Measurements from ENCODE around the gene CCDC102A. TPM values are rescaled to one million over a fixed set of nuclear protein-coding genes. Genes with fewer than 3 reads are reported as not detected.

The CCDC102A gene
- total and polyA plus RNA-seq, 2 of the 13 experiments (the other 11 are each of a cell fraction or from before 2014, with no cell fraction given): 2.1 to 2.8 TPM

DNA sequence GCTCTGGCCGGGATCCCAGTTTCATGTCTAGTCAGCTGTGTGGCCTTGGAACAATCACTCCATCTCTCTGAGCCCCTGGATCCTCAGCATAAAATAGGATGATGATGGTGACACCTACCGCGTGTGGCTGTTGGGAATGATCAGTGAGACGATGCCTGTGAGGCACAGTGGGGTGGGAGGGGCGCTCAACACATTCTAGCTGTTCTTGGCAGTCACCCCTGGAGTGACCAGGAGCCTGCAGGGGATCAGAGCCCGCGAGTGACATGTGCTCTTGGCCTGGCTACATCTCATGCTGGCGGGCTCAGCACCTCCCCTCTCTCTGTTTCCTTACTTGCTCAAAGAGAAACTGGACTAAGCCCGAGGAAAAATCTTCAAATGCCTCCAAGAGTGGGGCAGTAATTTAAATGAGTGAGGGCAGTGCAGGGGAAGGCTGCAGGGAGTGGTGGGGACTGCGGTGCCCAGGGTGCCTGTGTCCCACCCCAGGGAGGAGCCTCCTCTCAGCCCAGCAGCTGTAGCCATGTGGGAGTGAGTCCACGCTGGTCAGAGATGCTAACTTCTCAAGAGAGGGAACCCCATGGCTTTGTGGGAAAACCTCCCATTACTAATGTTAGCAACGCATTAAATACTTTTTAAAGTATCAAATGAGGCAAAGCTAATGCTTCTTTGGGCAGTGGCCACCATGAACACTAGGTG, 27.0 kb downstream of the CCDC102A start:
- H3K4me3 ChIP-seq (replicated peaks in 1 of 3; ENCODE audit: insufficient read depth in 1 of 3, low read depth in 2 of 3, low read length in 3 of 3): peak overlapping the region in 1 of 3 experiments; percentile 56; a peak in 1 of 6 replicates
- H2AFZ ChIP-seq (ENCODE audit: low read length): peak overlapping the region; percentile 28
- POLR2A ChIA-PET: interaction anchor here (1.5 to 3.5 kb wide), 5 partner anchors 26 to 195 kb away, joined by 5 to 11 read pairs (median 8); partner anchors contain the start of genes CIAPIN1 and COQ9
- H3K9me3 ChIP-seq (ENCODE audit: low read length): no peaks in the 10 kb centered on the region
- no peaks in the 10 kb centered on the region for H4K20me1 ChIP-seq (ENCODE audit: insufficient read depth, low read length)
- peak overlapping the region; percentile 85 for H3K4me2 ChIP-seq (ENCODE audit: low read depth, low read length)
- TF ChIP-seq ZNF768 (CRISPR knock-in tag; IDR thresholded peaks at IDR 0.05) (peak; percentile 83), ZNF512 (CRISPR knock-in tag; IDR thresholded peaks at IDR 0.05) (0 out of 2 replicates have a peak, but pooled peaks have one; percentile 36), ZNF180 (CRISPR knock-in tag; IDR thresholded peaks at IDR 0.05; ENCODE audit: borderline replicate concordance, low read depth) (peak; percentile 99; the same call in 1 of the 2 replicates), ZNF839 (CRISPR knock-in tag; IDR thresholded peaks at IDR 0.05; ENCODE audit: borderline replicate concordance) (0 out of 2 replicates have a peak, but pooled peaks have one; percentile 49), SNAPC5 (CRISPR knock-in tag; IDR thresholded peaks at IDR 0.05; ENCODE audit: borderline replicate concordance) (0 out of 2 replicates have a peak, but pooled peaks have one; percentile 13), ZMYM3 (CRISPR knock-in tag; IDR thresholded peaks at IDR 0.05) (peak; percentile 52; the same call in 1 of the 2 replicates), MXI1 (IDR thresholded peaks at IDR 0.05; ENCODE audit: borderline replicate concordance, low read depth, low read length) (no peak), AGO1 (IDR thresholded peaks at IDR 0.05; ENCODE audit: low read depth, low read length, poor library complexity, severe bottlenecking) (no peak), KMT2A (CRISPR knock-in tag; IDR thresholded peaks at IDR 0.05) (0 out of 2 replicates have a peak, but pooled peaks have one; percentile 6), ATF2 (CRISPR knock-in tag; IDR thresholded peaks at IDR 0.05) (no peak)
- TF ChIP-seq, protein P1, sequence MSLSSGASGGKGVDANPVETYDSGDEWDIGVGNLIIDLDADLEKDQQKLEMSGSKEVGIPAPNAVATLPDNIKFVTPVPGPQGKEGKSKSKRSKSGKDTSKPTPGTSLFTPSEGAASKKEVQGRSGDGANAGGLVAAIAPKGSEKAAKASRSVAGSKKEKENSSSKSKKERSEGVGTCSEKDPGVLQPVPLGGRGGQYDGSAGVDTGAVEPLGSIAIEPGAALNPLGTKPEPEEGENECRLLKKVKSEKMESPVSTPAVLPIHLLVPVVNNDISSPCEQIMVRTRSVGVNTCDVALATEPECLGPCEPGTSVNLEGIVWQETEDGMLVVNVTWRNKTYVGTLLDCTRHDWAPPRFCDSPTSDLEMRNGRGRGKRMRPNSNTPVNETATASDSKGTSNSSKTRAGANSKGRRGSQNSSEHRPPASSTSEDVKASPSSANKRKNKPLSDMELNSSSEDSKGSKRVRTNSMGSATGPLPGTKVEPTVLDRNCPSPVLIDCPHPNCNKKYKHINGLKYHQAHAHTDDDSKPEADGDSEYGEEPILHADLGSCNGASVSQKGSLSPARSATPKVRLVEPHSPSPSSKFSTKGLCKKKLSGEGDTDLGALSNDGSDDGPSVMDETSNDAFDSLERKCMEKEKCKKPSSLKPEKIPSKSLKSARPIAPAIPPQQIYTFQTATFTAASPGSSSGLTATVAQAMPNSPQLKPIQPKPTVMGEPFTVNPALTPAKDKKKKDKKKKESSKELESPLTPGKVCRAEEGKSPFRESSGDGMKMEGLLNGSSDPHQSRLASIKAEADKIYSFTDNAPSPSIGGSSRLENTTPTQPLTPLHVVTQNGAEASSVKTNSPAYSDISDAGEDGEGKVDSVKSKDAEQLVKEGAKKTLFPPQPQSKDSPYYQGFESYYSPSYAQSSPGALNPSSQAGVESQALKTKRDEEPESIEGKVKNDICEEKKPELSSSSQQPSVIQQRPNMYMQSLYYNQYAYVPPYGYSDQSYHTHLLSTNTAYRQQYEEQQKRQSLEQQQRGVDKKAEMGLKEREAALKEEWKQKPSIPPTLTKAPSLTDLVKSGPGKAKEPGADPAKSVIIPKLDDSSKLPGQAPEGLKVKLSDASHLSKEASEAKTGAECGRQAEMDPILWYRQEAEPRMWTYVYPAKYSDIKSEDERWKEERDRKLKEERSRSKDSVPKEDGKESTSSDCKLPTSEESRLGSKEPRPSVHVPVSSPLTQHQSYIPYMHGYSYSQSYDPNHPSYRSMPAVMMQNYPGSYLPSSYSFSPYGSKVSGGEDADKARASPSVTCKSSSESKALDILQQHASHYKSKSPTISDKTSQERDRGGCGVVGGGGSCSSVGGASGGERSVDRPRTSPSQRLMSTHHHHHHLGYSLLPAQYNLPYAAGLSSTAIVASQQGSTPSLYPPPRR (CRISPR knock-in tag; IDR thresholded peaks at IDR 0.05; ENCODE audit: borderline replicate concordance): no peak
- no TSS peak for BruUV-seq (replicated peaks)
- no peaks in the 10 kb centered on the region for H3K36me3 ChIP-seq (replicated peaks in 1 of 2; ENCODE audit: control insufficient read depth in 1 of 2, insufficient read depth in 2 of 2, low read length in 2 of 2)
- no peaks in the 10 kb centered on the region for H3K79me2 ChIP-seq (ENCODE audit: insufficient read depth, low read length)
- CTCF ChIA-PET (ENCODE audit: low intra/inter-chr PET ratio, low total read pairs): no interaction called here
- intact Hi-C loops (cut with micrococcal nuclease; ENCODE audit: unreplicated experiment): no loop called here
- DNase-seq (ENCODE audit: low spot score) (no peak), FAIRE-seq (no peak), ATAC-seq (peak; percentile 27; the same call in 2 of the 3 replicates)
- H3K9ac ChIP-seq (ENCODE audit: insufficient read depth, low read depth, low read length): 0 out of 2 replicates have a peak overlapping the region, but pooled peaks have one; percentile 0
- H3K27me3 ChIP-seq (ENCODE audit: control insufficient read depth in 1 of 2, insufficient read depth in 2 of 2, low read length in 2 of 2): peaks cover 8 to 31% of the 10 kb centered on the region in 2 experiments; a peak in 4 of 5 replicates
- WGBS (ENCODE audit: low lambda C conversion rate): 27% methylated on average over 8 of the region's 12 CpGs
- in situ Hi-C loops (cut with HindIII; ENCODE audit: extremely low pct_ligation_motif_present, low pct_unique_long_range_greater_than_20kb): no loop called here
- H3K27ac ChIP-seq (ENCODE audit: extremely low read length, insufficient read depth, low read length): no peak overlapping the region
- H3K4me1 ChIP-seq (ENCODE audit: insufficient read depth, low read length): peaks cover 35% of the 10 kb centered on the region

All from HepG2 (cell line).